HuH-7 (cell line): ENCODE results near the gene DCDC2C.
"Not testable (repeated sequence)": the region's sequence is repeated elsewhere in the genome, so short reads cannot be mapped to it uniquely, and the experiment has no call there.

Source experiments
- DNase-seq: peaks from one replicate; pipeline ENCODE4 v3.0.0; 2011; ENCODE audit warnings: low spot score

The DCDC2C gene, protein sequence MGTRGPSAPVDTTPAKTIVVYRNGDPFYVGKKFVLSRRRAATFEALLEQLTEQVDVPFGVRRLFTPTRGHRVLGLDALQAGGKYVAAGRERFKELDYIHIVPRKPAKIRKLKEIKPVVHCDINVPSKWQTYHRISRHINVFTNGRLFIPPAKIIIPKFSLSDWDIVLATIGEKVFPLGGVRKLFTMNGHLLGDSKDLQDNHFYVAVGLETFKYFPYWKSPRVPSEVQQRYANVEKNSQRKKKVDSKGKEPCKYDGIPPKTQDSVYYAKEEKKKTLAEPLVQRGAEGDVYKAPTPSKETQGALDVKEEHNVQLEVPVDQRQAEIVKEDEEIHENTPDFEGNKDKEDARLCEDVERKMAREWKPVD

DNA sequence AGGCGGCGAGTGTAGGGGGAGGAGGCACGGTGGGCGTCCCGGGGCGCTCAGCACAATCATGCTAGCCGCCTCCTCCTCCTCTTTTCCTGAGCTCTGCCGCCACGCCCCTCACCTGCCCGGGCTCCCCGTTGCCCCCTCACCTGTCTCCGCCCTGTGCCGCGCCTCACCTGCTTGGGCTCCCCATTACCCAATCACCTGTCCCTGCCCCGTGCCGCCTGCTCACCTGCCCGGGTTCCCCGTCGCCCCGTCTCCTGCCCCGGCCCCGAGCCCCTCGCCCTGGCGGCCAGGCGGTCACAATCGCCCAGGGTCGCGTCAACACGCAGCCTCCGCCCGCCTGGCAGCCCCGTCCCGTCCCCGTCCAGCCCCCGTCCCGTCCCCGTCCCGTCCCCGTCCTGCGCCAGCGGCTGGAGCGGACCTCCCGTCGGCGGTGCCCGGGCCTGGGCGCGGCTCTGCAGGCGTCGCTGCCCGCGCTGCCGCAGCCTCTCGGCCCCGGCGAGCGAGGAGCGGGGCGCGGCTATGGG is at the start of gene DCDC2C:
DCDC2C (plus strand) TSS at position 340 of the 521 bp plus-strand sequence; CDS start at position 517, 177 bp downstream.
- DNase-seq = no peak

GRCh38 chr2:3654011-3654410 is 49.4 kb upstream of the DCDC2C start:
- DNase-seq = no peak

DNA sequence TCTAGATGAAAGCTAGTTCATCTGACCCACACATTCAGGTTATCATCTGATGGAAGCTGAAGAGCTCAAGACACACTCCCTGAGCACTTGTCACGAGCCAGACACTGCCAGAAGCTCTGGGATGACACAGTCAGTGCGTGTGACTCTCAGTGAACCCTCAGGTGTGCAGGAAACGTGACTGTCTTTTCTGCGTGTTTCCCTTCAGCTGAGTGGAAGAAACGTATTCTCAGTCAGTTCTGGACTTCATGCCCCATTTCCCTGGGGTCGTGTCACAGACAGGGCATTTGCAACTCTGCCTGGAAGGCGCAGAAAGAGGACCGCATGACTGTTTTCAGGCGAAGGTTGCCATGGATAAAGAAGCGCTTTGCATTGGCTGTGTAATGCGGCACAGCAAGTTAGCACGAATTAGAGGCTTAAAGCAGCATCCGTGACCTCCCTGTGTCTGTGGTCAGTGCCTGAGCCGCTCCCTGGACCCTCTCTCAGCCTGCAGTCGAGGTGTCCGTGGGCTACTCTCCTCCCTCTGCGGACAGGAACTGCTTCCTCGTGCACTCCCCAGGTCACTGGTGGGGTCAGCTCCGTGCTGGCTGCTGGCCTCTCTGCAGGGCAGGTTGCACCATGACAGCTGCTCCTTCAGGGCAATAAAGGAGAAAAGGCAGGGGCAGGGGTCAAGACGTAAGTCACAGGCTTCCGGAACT is 48.7 kb upstream of the DCDC2C start:
- no peak for DNase-seq

DNA sequence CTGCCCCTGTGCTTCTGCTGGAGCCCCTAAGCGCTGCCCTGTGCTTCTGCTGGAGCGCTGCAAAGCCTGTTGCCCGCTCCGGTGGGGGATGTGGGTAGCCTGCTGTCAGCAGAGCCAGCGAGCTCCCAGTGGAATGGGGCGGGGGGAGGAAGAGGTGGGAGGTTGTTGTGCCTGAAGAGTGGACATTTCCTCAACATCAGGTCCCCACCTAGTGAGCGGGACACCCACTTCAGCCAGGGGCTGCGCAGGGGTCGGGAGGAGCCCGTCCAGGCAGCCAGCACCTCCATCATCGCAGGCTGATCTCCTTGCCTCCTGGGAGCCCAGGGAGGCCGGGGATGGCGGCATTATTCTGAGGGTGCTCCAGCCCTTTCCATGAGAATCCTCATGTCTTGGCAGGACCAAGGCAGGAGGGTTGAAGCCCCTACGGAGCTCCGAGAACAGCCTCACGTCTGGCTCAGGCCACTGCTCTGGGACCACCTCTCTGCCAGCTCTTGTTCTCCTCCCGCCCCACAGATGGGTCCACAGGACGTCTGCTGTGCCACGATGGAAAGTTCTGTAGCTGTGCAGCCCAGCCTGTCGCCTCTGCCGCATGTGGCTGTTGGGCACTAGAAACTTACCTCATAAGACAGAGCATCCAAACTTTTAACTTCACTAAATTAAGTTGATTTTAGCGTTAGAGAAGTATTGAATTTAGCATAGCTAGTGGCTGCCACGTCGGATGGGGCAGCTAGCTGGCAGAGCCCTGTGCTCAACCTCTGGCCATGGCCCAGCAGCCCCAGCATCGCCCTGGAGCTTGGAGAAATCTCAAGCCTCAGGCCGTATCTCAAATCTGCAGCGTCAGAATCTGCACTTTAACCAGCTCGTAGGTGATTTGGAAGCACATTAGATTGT is 47.3 kb upstream of the DCDC2C start:
- DNase-seq = no peak

DNA sequence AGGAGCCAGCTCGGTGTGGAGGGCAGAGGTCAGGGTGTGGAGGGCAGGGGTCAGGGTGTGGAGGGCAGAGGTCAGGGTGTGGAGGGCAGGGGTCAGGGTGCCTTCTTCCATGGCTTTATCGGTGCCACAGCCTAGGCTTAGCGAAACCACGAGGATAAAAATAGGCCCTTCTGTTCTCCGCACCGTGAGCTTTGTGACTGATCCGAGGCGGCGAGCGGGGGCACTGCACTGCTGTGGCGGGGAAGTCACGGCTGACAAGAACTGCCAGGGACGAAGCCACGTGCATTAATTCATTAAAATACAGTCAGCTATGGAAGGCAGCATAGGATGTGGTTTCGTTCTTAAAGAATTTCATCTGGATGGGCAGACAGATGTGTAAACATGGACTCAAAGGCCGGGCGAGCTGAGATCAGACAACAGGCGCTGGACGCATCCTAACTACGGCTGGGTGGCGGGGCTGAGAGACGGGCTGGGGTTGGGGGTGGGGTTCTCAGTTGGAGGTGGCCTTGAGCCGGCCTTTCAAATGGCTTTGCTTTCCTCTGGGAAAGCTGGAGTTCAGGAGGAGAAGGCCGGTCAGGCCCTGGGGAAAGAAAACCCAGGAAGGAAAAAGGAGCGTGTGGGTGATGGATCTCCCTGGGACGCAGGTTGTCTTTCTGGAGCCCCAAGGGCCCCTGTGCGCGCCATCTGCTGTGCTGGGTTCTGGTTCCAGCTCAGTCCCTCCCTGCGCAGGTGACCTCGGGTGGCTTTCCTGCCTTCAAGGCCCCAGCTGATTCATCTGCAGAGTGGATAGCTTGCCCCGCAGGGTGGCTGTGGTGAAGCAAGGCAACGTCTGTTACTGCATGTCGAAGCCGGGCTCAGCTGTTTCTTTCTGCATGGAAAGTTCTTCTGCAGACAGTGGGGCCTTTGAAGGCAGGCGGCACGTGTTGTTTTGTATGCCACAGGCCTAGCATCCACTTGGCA is 46.3 kb upstream of the DCDC2C start:
- no peak for DNase-seq

DNA sequence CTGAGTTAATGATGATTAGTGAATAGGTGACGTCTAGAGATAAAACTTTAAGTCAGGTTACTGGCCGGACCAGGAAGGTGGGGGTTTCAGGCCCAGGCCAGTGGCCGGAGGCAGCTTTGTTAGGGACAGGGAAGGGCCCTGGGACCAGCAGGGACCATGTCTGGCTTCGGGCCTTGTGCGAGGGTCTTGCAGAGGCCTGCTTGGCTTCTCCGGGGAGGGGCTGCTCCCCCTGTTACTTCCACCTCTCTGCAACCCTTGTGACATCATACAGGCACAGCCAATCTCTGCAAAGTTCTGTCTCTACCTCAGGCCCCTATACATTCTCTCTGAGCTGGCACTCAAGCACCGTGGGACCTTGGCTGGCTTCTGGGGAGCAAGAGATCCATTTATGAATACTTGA is 45.5 kb upstream of the DCDC2C start, which contains the start of gene ALLC:
ALLC (plus strand) TSS at position 320 of the 400 bp plus-strand sequence. CDS start 12,958 bp downstream, outside the sequence.
- DNase-seq = no peak

- no peak for DNase-seq
These were observed 43.6 kb upstream of the DCDC2C start for GRCh38 chr2:3659447-3660432.

GRCh38 chr2:3660640-3661039 is 42.7 kb upstream of the DCDC2C start:
- not testable (repeated sequence) for DNase-seq

DNA sequence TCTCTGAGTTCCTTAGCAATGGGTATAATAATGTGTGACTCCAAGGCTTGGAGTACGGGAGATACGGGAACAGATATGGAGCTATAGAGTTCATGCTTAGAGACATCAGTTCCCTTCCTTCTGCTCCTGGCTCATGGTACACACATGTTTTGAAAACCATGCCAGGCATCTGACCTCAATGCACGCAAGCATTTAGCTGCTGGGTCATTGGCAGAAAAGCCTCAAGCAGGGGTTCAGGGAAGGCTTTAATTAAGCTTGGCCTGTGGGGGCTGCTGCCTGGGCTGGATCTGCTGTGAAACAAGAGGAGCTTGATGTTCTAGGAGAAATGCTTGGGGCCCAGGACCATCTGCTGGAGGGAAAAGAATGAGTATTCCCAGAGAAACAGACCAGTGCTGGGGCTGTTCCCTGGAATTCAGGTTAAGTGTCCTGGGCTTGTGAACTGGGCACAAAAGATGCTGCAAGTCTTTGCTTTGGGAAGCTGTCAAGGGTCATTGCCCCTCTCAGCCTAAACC is 42.2 kb upstream of the DCDC2C start:
- no peak for DNase-seq

DNA sequence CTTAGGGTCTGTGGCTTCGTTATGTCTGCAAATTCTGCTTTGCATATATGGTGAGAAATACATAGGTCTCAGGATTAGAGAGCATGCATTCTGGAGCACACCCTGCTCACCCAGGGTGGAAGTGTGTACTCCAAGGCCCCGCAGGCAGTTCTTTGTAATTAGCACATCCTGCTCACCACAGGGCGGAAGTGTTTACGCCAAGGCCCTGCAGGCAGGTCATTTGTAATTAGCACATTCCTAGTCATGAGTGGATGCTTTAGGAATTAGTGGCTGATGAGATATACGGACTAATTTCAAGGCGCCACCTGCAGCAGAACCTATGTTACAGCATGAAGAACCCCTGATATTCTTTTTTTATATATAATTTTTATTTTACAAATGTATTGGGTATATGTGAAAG is 41.1 kb upstream of the DCDC2C start:
- no peak for DNase-seq

DNA sequence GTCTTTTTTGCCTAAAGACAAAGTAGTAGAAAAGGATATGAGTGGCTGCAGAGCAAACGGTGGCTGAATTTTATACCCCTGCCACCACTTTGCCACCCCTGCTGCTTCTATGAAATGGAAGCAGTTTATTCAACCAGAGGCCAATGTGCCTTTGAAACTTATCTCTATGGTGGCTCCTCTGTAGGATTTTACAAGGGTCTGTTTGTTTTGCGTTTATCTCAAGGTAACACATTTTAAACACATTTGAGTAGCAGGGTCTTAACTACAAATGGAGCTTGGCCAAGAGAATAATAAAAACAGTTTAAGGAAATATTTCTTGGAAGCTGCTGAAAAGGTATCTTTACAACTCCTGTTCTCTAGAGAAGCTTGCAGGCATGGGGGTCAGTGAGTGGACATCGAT is 39.3 kb upstream of the DCDC2C start:
- DNase-seq = no peak

DNA sequence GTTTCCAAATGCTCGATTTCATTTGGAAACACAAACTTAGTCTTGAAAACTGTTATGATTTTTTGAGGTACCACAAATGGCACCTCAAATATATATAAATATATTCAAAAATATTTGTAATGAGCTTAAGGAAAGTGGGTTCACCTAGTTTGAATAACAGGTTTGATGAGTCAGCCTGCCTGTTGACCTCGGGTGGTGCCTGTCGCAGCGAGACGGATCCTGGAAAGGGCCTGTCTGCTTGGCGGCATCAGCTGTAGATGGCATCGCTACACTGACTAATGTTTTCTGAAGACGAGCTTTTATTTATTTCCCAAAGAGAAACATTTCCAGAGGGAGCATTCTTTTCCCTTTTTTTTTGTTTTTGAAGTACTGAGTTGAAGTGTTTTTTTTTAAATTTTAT is 38.5 kb upstream of the DCDC2C start:
- no peak for DNase-seq

- no peak for DNase-seq
These were observed 37.3 kb upstream of the DCDC2C start for GRCh38 chr2:3665886-3666612.

GRCh38 chr2:3666613-3666975 is 36.8 kb upstream of the DCDC2C start:
- DNase-seq = no peak

DNA sequence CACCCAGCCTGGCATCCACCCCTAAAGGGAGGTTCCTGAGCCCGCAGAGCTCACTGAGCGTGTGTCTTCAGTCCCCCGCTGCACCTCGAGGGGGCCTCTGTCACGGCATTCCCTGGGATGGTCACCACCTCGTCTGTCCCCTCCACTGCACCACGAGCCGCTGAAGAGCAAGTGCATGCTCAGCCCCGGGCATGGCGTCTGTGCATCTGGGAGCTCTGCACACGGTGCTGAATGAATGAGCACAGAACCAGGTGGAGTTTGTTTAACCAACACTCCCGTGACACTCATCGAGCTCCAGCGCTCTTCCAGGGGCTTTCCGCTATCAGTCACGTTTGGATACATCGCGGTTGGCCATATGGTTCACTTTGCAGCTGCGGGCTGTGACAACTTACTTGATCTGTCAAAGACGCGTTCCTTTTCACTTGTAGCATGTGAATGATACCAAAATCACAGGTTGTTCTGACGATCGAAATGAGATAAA is 36.2 kb upstream of the DCDC2C start:
- no peak for DNase-seq

DNA sequence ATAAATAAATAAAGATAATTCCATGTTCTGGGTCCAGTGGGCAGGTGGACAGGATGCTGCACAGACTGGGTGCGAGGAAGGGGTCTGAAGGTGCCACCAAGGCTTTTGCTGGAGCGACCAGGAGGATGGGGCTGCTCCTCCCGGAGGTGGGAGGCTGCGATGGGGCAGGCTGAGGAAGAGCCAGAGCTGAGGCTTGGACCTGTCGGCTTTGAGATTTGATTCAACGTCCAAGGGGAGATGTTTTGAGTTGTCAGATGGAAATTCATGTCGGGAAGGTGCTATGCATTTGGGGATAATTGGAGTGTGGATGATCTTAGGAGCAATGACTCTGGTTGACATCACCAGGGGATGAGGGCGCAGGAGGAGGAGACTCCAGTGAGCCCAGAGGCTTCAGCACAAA is 33.7 kb upstream of the DCDC2C start:
- DNase-seq = no peak

DNA sequence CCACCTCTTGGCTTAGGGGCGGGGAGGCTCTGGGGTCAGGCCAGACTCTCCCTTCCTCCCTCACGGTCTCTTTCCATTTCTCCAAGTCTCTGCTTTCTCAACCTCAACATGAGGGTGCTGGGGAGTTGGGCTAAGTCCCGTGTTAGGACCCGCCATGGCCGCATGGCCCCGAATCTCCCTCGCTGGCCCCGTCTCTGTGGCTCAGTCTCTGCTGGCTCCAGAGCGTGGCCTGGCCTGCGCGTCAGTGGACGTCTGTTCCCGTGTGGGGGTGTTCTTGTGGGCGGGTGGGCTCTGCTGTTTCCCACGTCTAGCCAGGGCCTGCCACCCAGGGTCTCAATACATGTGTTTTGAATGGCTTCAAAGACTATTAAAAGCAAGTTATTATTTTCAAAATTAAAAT is 33.0 kb upstream of the DCDC2C start:
- DNase-seq = no peak

DNA sequence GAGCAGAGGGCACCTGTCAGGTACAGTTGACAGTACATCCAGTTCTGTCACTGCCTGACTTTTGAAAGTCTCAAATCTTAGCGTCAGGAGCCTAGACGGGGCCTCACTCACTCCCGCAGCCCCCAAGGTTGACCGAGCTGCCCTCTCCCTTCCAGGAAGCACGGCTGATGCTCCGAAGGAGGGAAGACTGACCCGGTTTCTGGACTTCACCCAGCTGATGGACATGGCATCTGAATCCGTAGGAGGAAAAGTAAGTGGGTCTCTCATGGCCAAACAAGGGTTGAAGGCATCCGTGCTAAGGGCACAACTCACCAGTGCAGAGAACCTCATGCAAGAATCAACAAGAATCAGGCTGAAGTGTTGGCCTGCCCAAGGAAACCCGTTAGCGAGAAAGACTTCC is 32.4 kb upstream of the DCDC2C start:
- no peak for DNase-seq
